Suprapubic skin (tissue), 4 donors: ENCODE data around the gene GPR183. TPM values are rescaled to one million over a fixed set of nuclear protein-coding genes. Genes with fewer than 3 reads are reported as not detected.

Source experiments
- DNase-seq, 2 donors: peaks; one replicate each; pipeline ENCODE4 v3.0.0-alpha.2; 2019; ENCODE audit warnings: low spot score in 2 of 2
- H3K27ac ChIP-seq: fragments of 200-600 bp; sonication (generic); one replicate; pipeline ENCODE4 v1.5.1; 2019
- H3K27me3 ChIP-seq: fragments of 200-600 bp; sonication (generic); one replicate; pipeline ENCODE4 v1.5.1; 2019
- H3K36me3 ChIP-seq: fragments of 200-600 bp; sonication (generic); one replicate; pipeline ENCODE4 v1.5.1; 2019
- H3K4me1 ChIP-seq: fragments of 200-600 bp; sonication (generic); one replicate; pipeline ENCODE4 v1.5.1; 2019
- H3K4me3 ChIP-seq: fragments of 200-600 bp; sonication (generic); one replicate; pipeline ENCODE4 v1.5.1; 2019; ENCODE audit warnings: mild to moderate bottlenecking
- H3K9me3 ChIP-seq: fragments of 200-600 bp; sonication (generic); one replicate; pipeline ENCODE4 v1.5.1; 2019
- CTCF ChIP-seq, 2 donors: fragments of 200-600 bp in 1 of 2; fragments of 450-650 bp in 1 of 2; sonication (generic) in 1 of 2; IDR thresholded peaks; one replicate each; pipeline ENCODE4 v1.5.1; 2016 to 2019; ENCODE audit warnings: antibody characterized with exemption in 2 of 2, mild to moderate bottlenecking in 1 of 2, moderate library complexity in 1 of 2
- EP300 ChIP-seq: sonication (generic); formaldehyde crosslinking; IDR thresholded peaks from one replicate; pipeline ENCODE4 v1.6.1; 2017; ENCODE audit warnings: antibody characterized with exemption
- POLR2A ChIP-seq, 2 donors: fragments of 450-650 bp; IDR thresholded peaks; one replicate each; pipeline ENCODE4 v1.6.1; 2017; ENCODE audit warnings: antibody characterized with exemption in 2 of 2, mild to moderate bottlenecking in 2 of 2, moderate library complexity in 2 of 2
- POLR2AphosphoS5 ChIP-seq, 3 donors: sonication (generic); formaldehyde crosslinking; IDR thresholded peaks; one replicate each; pipeline ENCODE4 v1.6.1; 2017; ENCODE audit warnings: antibody characterized with exemption in 3 of 3
- WGBS: methylation state at CpG from one replicate; pipeline ENCODE4 v1.1.5; 2018; 5-methylcytosine and 5-hydroxymethylcytosine counted together
- total RNA-seq, 4 donors: library from RNA; depleted of rRNA; stranded (reverse); fragments of >200 nt; gene quantifications; one replicate each; pipeline ENCODE4 v1.1.0, GENCODE V29; 2016

Gene GPR183
- total RNA-seq, 4 donors from 2014 or later, result 2.3 to 7.0 (median 4.4) TPM

GRCh38 chr13:99315186-99315585 is 8.0 kb upstream of the GPR183 start:
- Histone ChIP-seq H3K27me3 (no peaks in the 10 kb centered on the region), H3K4me1 (peaks cover 14% of the 10 kb centered on the region), H3K27ac (no peak overlapping the region), H3K4me3 (no peak overlapping the region), H3K36me3 (peaks cover 9% of the 10 kb centered on the region), H3K9me3 (no peaks in the 10 kb centered on the region)
- TF ChIP-seq POLR2A (IDR thresholded peaks at IDR 0.05) (no peak), CTCF (IDR thresholded peaks at IDR 0.05) (no peak), POLR2AphosphoS5 (IDR thresholded peaks at IDR 0.05) (no peak), EP300 (no peak)
- no peak for DNase-seq
- WGBS, result 79% methylated on average over 6 of the region's 6 CpGs

GRCh38 chr13:99314640-99315176 is 7.5 kb upstream of the GPR183 start:
- Histone ChIP-seq H3K9me3 (no peaks in the 10 kb centered on the region), H3K27ac (no peak overlapping the region), H3K4me3 (no peak overlapping the region), H3K27me3 (no peaks in the 10 kb centered on the region), H3K36me3 (peaks cover 9% of the 10 kb centered on the region), H3K4me1 (peaks cover 14% of the 10 kb centered on the region)
- TF ChIP-seq CTCF (IDR thresholded peaks at IDR 0.05) (no peak), EP300 (no peak), POLR2AphosphoS5 (IDR thresholded peaks at IDR 0.05) (no peak), POLR2A (IDR thresholded peaks at IDR 0.05) (no peak)
- WGBS, result 66% methylated on average over 10 of the region's 10 CpGs
- DNase-seq, result no peak

- TF ChIP-seq CTCF (IDR thresholded peaks at IDR 0.05) (no peak), POLR2AphosphoS5 (IDR thresholded peaks at IDR 0.05) (no peak), EP300 (no peak), POLR2A (IDR thresholded peaks at IDR 0.05) (no peak)
- Histone ChIP-seq H3K36me3 (peaks cover 13% of the 10 kb centered on the region), H3K4me1 (peaks cover 14% of the 10 kb centered on the region), H3K27ac (no peak overlapping the region), H3K27me3 (no peaks in the 10 kb centered on the region), H3K4me3 (no peak overlapping the region), H3K9me3 (no peaks in the 10 kb centered on the region)
- WGBS, result 78% methylated on average over 1 of the region's 1 CpG
- DNase-seq, result no peak
Measured at GRCh38 chr13:99313941-99314340, 6.7 kb upstream of the GPR183 start.

- peak overlapping the region; percentile 57 for H3K27ac ChIP-seq
- no peak for TF ChIP-seq EP300
- TF ChIP-seq POLR2AphosphoS5 (IDR thresholded peaks at IDR 0.05), result no peak
- TF ChIP-seq POLR2A (IDR thresholded peaks at IDR 0.05), result no peak
- no peak for TF ChIP-seq CTCF (IDR thresholded peaks at IDR 0.05)
- H3K9me3 ChIP-seq, result no peaks in the 10 kb centered on the region
- no peak overlapping the region for H3K4me3 ChIP-seq
- WGBS, result 72% methylated on average over 3 of the region's 3 CpGs
- peaks cover 11% of the 10 kb centered on the region for H3K36me3 ChIP-seq
- no peak for DNase-seq
- peaks cover 14% of the 10 kb centered on the region for H3K4me1 ChIP-seq
- no peaks in the 10 kb centered on the region for H3K27me3 ChIP-seq
Measured at GRCh38 chr13:99313501-99313900, 6.3 kb upstream of the GPR183 start.

- peak; percentile 85 to 91 for DNase-seq
- H3K27ac ChIP-seq, result peak overlapping the region; percentile 57
Measured at GRCh38 chr13:99312493-99312883, 5.3 kb upstream of the GPR183 start.

More at GRCh38 chr13:99312493-99312883, 5.3 kb upstream of the GPR183 start:
- H3K9me3 ChIP-seq, result no peaks in the 10 kb centered on the region
- H3K36me3 ChIP-seq, result peaks cover 4% of the 10 kb centered on the region
- TF ChIP-seq POLR2AphosphoS5 (IDR thresholded peaks at IDR 0.05), result peak; percentile 34 to 94 (median 81)
- TF ChIP-seq EP300, result peak; percentile 29
- TF ChIP-seq CTCF (IDR thresholded peaks at IDR 0.05), result no peak
- peak in 1 of 2 donors; percentile 27 for TF ChIP-seq POLR2A (IDR thresholded peaks at IDR 0.05)
- no peaks in the 10 kb centered on the region for H3K27me3 ChIP-seq
- H3K4me3 ChIP-seq, result no peak overlapping the region
- WGBS, result 58% methylated on average over 7 of the region's 7 CpGs
- peaks cover 21% of the 10 kb centered on the region for H3K4me1 ChIP-seq
